ENCODE measurements around the gene CALHM3. TPM values are rescaled to one million over a fixed set of nuclear protein-coding genes. Genes with fewer than 3 reads are reported as not detected.

The CALHM3 gene
- total RNA-seq, 3 donors from 2014 or later (not counting 1 experiment from before 2014, with no cell fraction given), result not detected

DNA sequence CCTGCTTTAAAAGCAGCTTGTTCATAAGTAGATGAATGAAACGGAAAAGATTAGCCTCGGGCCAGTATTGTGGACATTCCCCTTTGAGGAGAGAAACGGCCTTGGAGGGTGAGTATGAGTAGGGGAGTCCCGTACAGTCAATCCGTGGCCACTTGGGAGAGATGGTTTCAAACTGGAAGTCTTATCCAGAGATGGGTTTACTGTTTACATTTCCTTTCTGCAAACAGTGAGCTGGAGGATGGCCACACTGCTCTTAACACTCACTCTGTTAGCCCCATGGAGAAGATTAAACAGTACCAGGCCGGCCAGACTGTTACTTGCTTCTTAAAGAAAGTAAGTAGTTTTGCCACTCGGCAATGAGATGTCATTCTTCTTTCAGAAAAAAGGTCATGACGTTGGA is 47.1 kb downstream of the CALHM3 start:
- 91% methylated on average over 8 of the region's 8 CpGs for WGBS (ENCODE audit: insufficient coverage)
- peaks cover 9% of the 10 kb centered on the region for H3K36me3 Mint-ChIP-seq

DNA sequence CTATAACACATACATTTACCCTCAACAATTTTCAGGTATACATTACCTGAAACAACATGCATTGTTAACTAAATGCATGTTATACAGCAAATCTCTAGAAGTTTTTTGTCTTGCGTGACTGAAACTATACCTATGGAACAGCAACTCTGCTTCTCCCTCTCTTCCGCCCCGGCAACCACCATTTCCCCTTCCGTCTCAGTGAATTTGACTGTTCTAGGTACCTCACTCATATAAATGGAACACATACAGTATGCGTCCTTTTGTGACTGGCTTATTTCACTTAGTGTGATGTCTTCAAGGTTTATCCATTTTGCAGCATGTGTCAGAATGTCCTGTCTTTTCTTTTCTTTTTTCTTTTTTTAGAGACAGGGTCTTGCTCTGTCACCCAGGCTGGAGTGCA is 49.4 kb downstream of the CALHM3 start:
- H3K27me3 ChIP-seq (ENCODE audit: control insufficient read depth, insufficient read depth, low read length), result no peaks in the 10 kb centered on the region
- ATAC-seq (no peak), DNase-seq (peak in 1 of 2 donors; percentile 37)
- H3K36me3 Mint-ChIP-seq, result peaks cover 9% of the 10 kb centered on the region
- no peaks in the 10 kb centered on the region for H3K4me1 ChIP-seq (ENCODE audit: control insufficient read depth, insufficient read depth, low read length)
- TF ChIP-seq, protein P1, sequence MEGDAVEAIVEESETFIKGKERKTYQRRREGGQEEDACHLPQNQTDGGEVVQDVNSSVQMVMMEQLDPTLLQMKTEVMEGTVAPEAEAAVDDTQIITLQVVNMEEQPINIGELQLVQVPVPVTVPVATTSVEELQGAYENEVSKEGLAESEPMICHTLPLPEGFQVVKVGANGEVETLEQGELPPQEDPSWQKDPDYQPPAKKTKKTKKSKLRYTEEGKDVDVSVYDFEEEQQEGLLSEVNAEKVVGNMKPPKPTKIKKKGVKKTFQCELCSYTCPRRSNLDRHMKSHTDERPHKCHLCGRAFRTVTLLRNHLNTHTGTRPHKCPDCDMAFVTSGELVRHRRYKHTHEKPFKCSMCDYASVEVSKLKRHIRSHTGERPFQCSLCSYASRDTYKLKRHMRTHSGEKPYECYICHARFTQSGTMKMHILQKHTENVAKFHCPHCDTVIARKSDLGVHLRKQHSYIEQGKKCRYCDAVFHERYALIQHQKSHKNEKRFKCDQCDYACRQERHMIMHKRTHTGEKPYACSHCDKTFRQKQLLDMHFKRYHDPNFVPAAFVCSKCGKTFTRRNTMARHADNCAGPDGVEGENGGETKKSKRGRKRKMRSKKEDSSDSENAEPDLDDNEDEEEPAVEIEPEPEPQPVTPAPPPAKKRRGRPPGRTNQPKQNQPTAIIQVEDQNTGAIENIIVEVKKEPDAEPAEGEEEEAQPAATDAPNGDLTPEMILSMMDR (IDR thresholded peaks at IDR 0.05), result no peak
- no peak overlapping the region for H3K4me3 ChIP-seq (ENCODE audit: low read length)
- intact Hi-C loops (cut with micrococcal nuclease), result no loop called here
- H3K9me3 ChIP-seq (ENCODE audit: control insufficient read depth, insufficient read depth, low read length), result no peaks in the 10 kb centered on the region
- no peaks in the 10 kb centered on the region for H3K27me3 Mint-ChIP-seq (ENCODE audit: low read depth in 2 of 2)
- H3K27ac Mint-ChIP-seq, result peak overlapping the region in 1 of 2 donors; percentile 65
- no peaks in the 10 kb centered on the region for H3K9me3 Mint-ChIP-seq
- H3K4me3 Mint-ChIP-seq, result no peak overlapping the region
- H3K4me1 Mint-ChIP-seq, result no peaks in the 10 kb centered on the region
- H3K27ac ChIP-seq (ENCODE audit: low read length), result no peak overlapping the region
- peaks cover 44% of the 10 kb centered on the region for H3K36me3 ChIP-seq (ENCODE audit: control insufficient read depth, insufficient read depth, low read length)
- 78% methylated on average over 5 of the region's 5 CpGs for WGBS (ENCODE audit: insufficient coverage)

More for the DNA sequence above, 47.1 kb downstream of the CALHM3 start:
- Histone ChIP-seq H3K27me3 (ENCODE audit: control insufficient read depth, insufficient read depth, low read length) (no peaks in the 10 kb centered on the region), H3K9me3 (ENCODE audit: control insufficient read depth, insufficient read depth, low read length) (no peaks in the 10 kb centered on the region), H3K36me3 (ENCODE audit: control insufficient read depth, insufficient read depth, low read length) (peaks cover 39% of the 10 kb centered on the region), H3K4me3 (ENCODE audit: low read length) (no peak overlapping the region), H3K4me1 (ENCODE audit: control insufficient read depth, insufficient read depth, low read length) (no peaks in the 10 kb centered on the region), H3K27ac (ENCODE audit: low read length) (no peak overlapping the region)
- Mint-ChIP-seq H3K9me3 (no peaks in the 10 kb centered on the region), H3K4me1 (peaks cover 0 to 5% of the 10 kb centered on the region in 2 donors), H3K4me3 (no peak overlapping the region), H3K27ac (no peak overlapping the region), H3K27me3 (ENCODE audit: low read depth in 2 of 2) (no peaks in the 10 kb centered on the region)
- TF ChIP-seq, protein P1 (IDR thresholded peaks at IDR 0.05), result no peak
- DNase-seq (no peak), ATAC-seq (no peak)
- intact Hi-C loops (cut with micrococcal nuclease), result no loop called here

DNA sequence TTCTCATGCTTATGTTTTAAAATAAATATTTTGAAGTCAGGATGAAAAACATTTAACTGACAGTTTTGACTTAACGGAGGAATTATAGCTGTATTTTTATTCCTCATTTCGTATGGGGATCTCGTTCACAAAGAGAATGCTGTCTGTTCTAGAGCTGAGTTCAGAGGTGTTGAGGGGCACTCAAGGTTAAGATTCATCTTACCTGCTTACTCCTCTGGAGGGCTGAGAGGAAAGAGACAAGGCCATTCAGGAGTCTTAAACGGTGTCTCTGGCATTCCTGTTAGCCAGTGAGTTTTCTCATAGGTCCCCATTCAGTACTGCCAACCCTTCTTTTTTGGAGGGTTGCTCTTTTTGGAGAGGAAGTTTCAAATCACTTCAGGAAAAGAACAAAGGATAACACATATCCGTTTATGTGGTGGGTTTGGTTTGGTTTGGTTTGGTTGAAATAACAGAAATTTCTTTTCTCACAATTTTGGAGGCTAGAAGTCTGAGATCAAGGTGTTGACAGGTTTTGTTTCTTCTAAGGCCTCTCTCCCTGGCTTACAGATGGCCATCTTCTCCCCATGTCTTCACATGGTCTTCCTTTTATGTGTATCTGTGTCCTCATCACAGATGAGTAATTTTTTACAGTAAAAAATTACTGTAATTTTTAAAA is 49.9 kb downstream of the CALHM3 start:
- DNase-seq (peak in 1 of 2 donors; percentile 21), ATAC-seq (no peak)
- no peaks in the 10 kb centered on the region for H3K9me3 ChIP-seq (ENCODE audit: control insufficient read depth, insufficient read depth, low read length)
- H3K36me3 Mint-ChIP-seq, result peaks cover 10% of the 10 kb centered on the region
- no peaks in the 10 kb centered on the region for H3K4me1 Mint-ChIP-seq
- no peak overlapping the region for H3K27ac ChIP-seq (ENCODE audit: low read length)
- H3K4me1 ChIP-seq (ENCODE audit: control insufficient read depth, insufficient read depth, low read length), result no peaks in the 10 kb centered on the region
- H3K4me3 Mint-ChIP-seq, result no peak overlapping the region
- H3K27me3 Mint-ChIP-seq (ENCODE audit: low read depth in 2 of 2), result no peaks in the 10 kb centered on the region
- H3K27ac Mint-ChIP-seq, result peak overlapping the region in 1 of 2 donors; percentile 65
- TF ChIP-seq, protein P1 (IDR thresholded peaks at IDR 0.05), result no peak
- no peak overlapping the region for H3K4me3 ChIP-seq (ENCODE audit: low read length)
- H3K27me3 ChIP-seq (ENCODE audit: control insufficient read depth, insufficient read depth, low read length), result no peaks in the 10 kb centered on the region
- H3K9me3 Mint-ChIP-seq, result no peaks in the 10 kb centered on the region
- intact Hi-C loops (cut with micrococcal nuclease), result no loop called here
- peaks cover 44% of the 10 kb centered on the region for H3K36me3 ChIP-seq (ENCODE audit: control insufficient read depth, insufficient read depth, low read length)
- WGBS (ENCODE audit: insufficient coverage), result 51% methylated on average over 5 of the region's 5 CpGs

DNA sequence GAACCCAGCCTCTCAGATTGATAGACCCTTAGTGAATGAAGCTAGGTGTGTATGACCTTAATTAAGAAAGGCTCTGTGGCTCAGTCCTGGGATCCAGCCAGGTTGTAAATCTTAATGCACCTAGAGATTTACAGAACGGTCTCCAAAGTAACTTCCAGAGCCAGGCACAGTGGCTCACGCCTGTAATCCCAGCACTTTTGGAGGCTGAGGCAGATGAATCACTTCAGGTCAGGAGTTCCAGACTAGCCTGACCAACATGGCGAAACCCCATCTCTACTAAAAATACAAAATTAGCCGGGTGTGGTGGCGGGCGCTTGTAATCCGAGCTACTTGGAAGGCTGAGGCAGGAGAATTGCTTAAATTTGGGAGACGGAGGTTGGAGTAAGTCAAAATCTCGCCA is 51.2 kb downstream of the CALHM3 start:
- Histone ChIP-seq H3K4me3 (ENCODE audit: low read length) (no peak overlapping the region), H3K27ac (ENCODE audit: low read length) (no peak overlapping the region), H3K27me3 (ENCODE audit: control insufficient read depth, insufficient read depth, low read length) (no peaks in the 10 kb centered on the region), H3K9me3 (ENCODE audit: control insufficient read depth, insufficient read depth, low read length) (no peaks in the 10 kb centered on the region), H3K4me1 (ENCODE audit: control insufficient read depth, insufficient read depth, low read length) (no peaks in the 10 kb centered on the region), H3K36me3 (ENCODE audit: control insufficient read depth, insufficient read depth, low read length) (peaks cover 49% of the 10 kb centered on the region)
- no peak overlapping the region for H3K27ac Mint-ChIP-seq
- ATAC-seq (no peak), DNase-seq (no peak)
- WGBS (ENCODE audit: insufficient coverage), result 98% methylated on average over 9 of the region's 9 CpGs
- H3K27me3 Mint-ChIP-seq (ENCODE audit: low read depth in 2 of 2), result no peaks in the 10 kb centered on the region
- H3K9me3 Mint-ChIP-seq, result no peaks in the 10 kb centered on the region
- intact Hi-C loops (cut with micrococcal nuclease), result no loop called here
- H3K36me3 Mint-ChIP-seq, result peaks cover 18% of the 10 kb centered on the region
- no peaks in the 10 kb centered on the region for H3K4me1 Mint-ChIP-seq
- TF ChIP-seq, protein P1 (IDR thresholded peaks at IDR 0.05), result no peak
- no peak overlapping the region for H3K4me3 Mint-ChIP-seq

Data from natural killer cell (primary cell).